Loucy (cell line): ENCODE results near the gene DOCK10.

Experiments
- H2AFZ ChIP-seq: fragments of 200-600 bp; sonication (generic); 2 replicates; pipeline ENCODE4 v1.6.0; 2016; ENCODE audit warnings: antibody characterized with exemption, mild to moderate bottlenecking, low read length, moderate library complexity
- H3F3A ChIP-seq: fragments of 200-600 bp; 2 replicates; pipeline ENCODE4 v1.6.0; 2016; ENCODE audit warnings: antibody characterized with exemption, low read depth, mild to moderate bottlenecking
- H3K27me3 ChIP-seq: fragments of 200-600 bp; sonication (generic); 2 replicates; pipeline ENCODE4 v1.6.1; 2014; ENCODE audit warnings: low read length, mild to moderate bottlenecking; ENCODE audit not compliant: insufficient read depth, poor library complexity, severe bottlenecking
- H3K36me3 ChIP-seq: fragments of 200-600 bp; sonication (generic); 2 replicates; pipeline ENCODE4 v1.6.1; 2016; ENCODE audit warnings: low read length; ENCODE audit not compliant: insufficient read depth
- H3K4me1 ChIP-seq: fragments of 200-600 bp; sonication (generic); 2 replicates; pipeline ENCODE4 v1.5.1; 2014; ENCODE audit warnings: low read length, mild to moderate bottlenecking; ENCODE audit not compliant: insufficient read depth, poor library complexity, severe bottlenecking
- H3K4me2 ChIP-seq: fragments of 200-600 bp; sonication (generic); 2 replicates; pipeline ENCODE4 v1.6.0; 2014; ENCODE audit warnings: antibody characterized with exemption, low read length, low read depth, mild to moderate bottlenecking; ENCODE audit not compliant: poor library complexity, severe bottlenecking
- H3K4me3 ChIP-seq: fragments of 200-600 bp; sonication (generic); 2 replicates; pipeline ENCODE4 v1.5.1; 2014; ENCODE audit warnings: low read length, mild to moderate bottlenecking, mixed read lengths; ENCODE audit not compliant: poor library complexity, severe bottlenecking
- H3K79me2 ChIP-seq: fragments of 200-600 bp; sonication (generic); 2 replicates; pipeline ENCODE4 v1.6.1; 2014; ENCODE audit warnings: low read length; ENCODE audit not compliant: insufficient read depth
- H3K9ac ChIP-seq: fragments of 200-600 bp; sonication (generic); 2 replicates; pipeline ENCODE4 v1.6.0; 2014; ENCODE audit warnings: mild to moderate bottlenecking, low read depth, low read length, moderate library complexity; ENCODE audit not compliant: poor library complexity, severe bottlenecking
- H3K9me2 ChIP-seq: fragments of 200-600 bp; sonication (generic); replicated peaks from 2 replicates; pipeline ENCODE4 v1.6.1; 2016; ENCODE audit warnings: low read depth, low read length, mixed read lengths
- H3K9me3 ChIP-seq: fragments of 200-600 bp; sonication (generic); 2 replicates; pipeline ENCODE4 v1.6.1; 2014; ENCODE audit warnings: mild to moderate bottlenecking, antibody characterized with exemption, low read length, low read depth; ENCODE audit not compliant: insufficient read depth
- H4K20me1 ChIP-seq: fragments of 200-600 bp; sonication (generic); 2 replicates; pipeline ENCODE4 v1.6.0; 2014; ENCODE audit warnings: antibody characterized with exemption, low read length, mild to moderate bottlenecking; ENCODE audit not compliant: insufficient read depth, poor library complexity, severe bottlenecking
- EZH2phosphoT487 ChIP-seq: fragments of 200-600 bp; IDR thresholded peaks from 2 replicates; pipeline ENCODE4 v1.6.1; 2018; ENCODE audit warnings: antibody characterized with exemption, mild to moderate bottlenecking, moderate library complexity, borderline replicate concordance
- TF ChIP-seq, protein P1 (sequence below): fragments of 200-600 bp; sonication (generic); conservative IDR thresholded peaks from 2 replicates; pipeline ENCODE4 v1.5.1; 2014; ENCODE audit warnings: mild to moderate bottlenecking, antibody characterized with exemption, low read length

DOCK10 gene

DNA sequence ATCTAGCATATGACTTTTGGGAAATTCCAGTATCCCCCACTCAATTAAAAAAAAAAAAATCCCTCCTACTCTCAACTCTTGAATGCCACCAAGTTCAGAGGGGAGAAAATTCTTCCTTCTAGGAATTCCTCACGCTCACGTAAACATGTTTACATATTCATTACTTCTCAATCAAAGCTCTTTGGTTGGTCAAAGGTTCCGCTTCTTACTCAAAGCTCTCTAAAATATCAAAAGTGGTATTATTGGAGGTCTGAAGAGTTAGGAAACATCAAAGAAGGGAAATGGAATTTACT lies 4.1 kb downstream of the DOCK10 start:
- Histone ChIP-seq H3K79me2 (peaks cover 73% of the 10 kb centered on the region), H3K36me3 (no peaks in the 10 kb centered on the region), H3K4me1 (peaks cover 68% of the 10 kb centered on the region), H3K9me3 (no peaks in the 10 kb centered on the region), H3K27me3 (no peaks in the 10 kb centered on the region), H4K20me1 (peaks cover 32% of the 10 kb centered on the region), H3K9ac (no peak overlapping the region), H3K9me2 (no peaks in the 10 kb centered on the region), H3K4me3 (peak overlapping the region; percentile 94), H3F3A (no peaks in the 10 kb centered on the region), H3K4me2 (peak overlapping the region; percentile 80), H2AFZ (no peak overlapping the region)
- TF ChIP-seq EZH2phosphoT487 = no peak
- TF ChIP-seq, protein P1, sequence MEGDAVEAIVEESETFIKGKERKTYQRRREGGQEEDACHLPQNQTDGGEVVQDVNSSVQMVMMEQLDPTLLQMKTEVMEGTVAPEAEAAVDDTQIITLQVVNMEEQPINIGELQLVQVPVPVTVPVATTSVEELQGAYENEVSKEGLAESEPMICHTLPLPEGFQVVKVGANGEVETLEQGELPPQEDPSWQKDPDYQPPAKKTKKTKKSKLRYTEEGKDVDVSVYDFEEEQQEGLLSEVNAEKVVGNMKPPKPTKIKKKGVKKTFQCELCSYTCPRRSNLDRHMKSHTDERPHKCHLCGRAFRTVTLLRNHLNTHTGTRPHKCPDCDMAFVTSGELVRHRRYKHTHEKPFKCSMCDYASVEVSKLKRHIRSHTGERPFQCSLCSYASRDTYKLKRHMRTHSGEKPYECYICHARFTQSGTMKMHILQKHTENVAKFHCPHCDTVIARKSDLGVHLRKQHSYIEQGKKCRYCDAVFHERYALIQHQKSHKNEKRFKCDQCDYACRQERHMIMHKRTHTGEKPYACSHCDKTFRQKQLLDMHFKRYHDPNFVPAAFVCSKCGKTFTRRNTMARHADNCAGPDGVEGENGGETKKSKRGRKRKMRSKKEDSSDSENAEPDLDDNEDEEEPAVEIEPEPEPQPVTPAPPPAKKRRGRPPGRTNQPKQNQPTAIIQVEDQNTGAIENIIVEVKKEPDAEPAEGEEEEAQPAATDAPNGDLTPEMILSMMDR = no peak

DNA sequence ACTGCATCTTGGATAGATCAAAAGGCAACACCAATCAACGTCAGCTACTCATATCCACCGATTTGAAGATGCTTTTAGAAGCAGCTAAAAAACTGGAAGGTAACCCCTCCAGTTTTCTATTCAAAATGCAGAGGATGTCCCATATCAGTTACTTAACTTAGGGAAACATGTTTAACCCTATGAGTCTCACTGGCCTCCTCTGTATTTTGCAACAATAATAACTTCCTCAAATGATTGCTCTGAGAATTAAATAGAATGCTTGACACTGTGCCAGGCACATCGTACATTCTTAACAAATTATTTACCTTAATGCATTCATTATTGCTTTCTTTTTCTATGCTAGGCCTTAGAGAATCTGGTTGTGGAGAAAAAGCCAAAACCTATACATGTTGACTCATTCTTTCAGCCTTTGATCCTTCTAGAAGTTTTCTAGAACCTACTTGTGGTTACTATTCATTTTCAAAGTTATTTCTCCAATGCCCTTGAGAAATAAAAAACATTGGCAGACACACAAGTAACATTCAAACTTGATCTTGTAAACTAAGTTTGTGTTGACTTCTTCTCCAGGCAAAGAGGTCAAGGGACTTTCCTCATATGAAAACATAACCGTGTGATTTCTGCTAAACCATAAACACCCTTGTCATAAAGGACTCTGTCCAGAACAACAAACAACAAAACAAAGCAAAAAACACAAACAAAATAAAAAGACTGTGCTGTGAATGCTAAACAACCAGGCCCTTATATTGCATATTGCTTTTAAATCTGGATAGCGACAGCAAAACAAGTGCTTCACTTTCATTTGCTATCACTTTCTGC lies 4.6 kb downstream of the DOCK10 start:
- Histone ChIP-seq H3K4me1 (peaks cover 66% of the 10 kb centered on the region), H4K20me1 (peaks cover 35% of the 10 kb centered on the region), H3K4me2 (peak overlapping the region; percentile 80), H3F3A (no peaks in the 10 kb centered on the region), H3K9me3 (no peaks in the 10 kb centered on the region), H3K9me2 (no peaks in the 10 kb centered on the region), H3K4me3 (peak overlapping the region; percentile 94), H2AFZ (no peak overlapping the region), H3K27me3 (no peaks in the 10 kb centered on the region), H3K79me2 (peaks cover 77% of the 10 kb centered on the region), H3K9ac (no peak overlapping the region), H3K36me3 (no peaks in the 10 kb centered on the region)
- no peak for TF ChIP-seq EZH2phosphoT487
- TF ChIP-seq, protein P1 = no peak

DNA sequence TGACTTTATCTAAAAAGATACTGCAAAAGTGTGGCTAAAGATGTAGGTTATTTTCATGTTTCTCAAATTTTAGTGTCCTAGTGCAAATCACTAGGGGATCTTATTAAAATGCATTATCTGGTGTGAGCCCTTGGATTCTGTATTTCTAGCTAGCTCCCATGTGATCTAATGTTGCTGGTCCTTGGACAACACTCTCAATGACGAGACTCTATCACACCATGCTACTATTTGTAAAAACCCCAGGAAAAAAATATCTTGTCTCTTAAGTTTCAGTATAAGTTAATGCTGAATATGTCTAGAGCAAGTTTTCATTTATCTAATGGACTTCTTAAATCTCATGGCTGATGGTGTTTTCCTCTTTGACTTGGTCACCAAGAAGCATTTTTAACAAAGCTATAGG lies 5.8 kb downstream of the DOCK10 start:
- H3K4me1 ChIP-seq = peaks cover 78% of the 10 kb centered on the region

More for the DNA sequence above, 5.8 kb downstream of the DOCK10 start:
- no peaks in the 10 kb centered on the region for H3F3A ChIP-seq
- no peak overlapping the region for H3K4me3 ChIP-seq
- peaks cover 81% of the 10 kb centered on the region for H3K79me2 ChIP-seq
- H3K27me3 ChIP-seq = no peaks in the 10 kb centered on the region
- no peaks in the 10 kb centered on the region for H3K36me3 ChIP-seq
- peaks cover 44% of the 10 kb centered on the region for H4K20me1 ChIP-seq
- H2AFZ ChIP-seq = no peak overlapping the region
- no peaks in the 10 kb centered on the region for H3K9me3 ChIP-seq
- no peak for TF ChIP-seq EZH2phosphoT487
- TF ChIP-seq, protein P1 = no peak
- no peak overlapping the region for H3K9ac ChIP-seq
- H3K4me2 ChIP-seq = peak overlapping the region; percentile 80
- no peaks in the 10 kb centered on the region for H3K9me2 ChIP-seq
